HCT116 (cell line): ENCODE measurements around the gene LHPP. TPM values are rescaled to one million over a fixed set of nuclear protein-coding genes. Genes with fewer than 3 reads are reported as not detected.

Source experiments
- ATAC-seq: fragments of 200-7000 bp; cut with Tn5 transposase; 2 replicates; pipeline ENCODE4 v1.9.1; 2020; ENCODE audit warnings: mild to moderate bottlenecking, moderate library complexity
- BruUV-seq: library from RNA; stranded (reverse); fragments of 400-500 nt; replicated peaks from 2 replicates; lab custom pipeline; 2021; lab: Mats Ljungman, UMichigan
- CTCF ChIA-PET: fragments of 300-600 bp; sonication (Branson Sonifier 250); formaldehyde crosslinking; loops from one replicate; lab custom pipeline; 2021; ENCODE audit warnings: antibody characterized with exemption; lab: Charles Lee
- POLR2A ChIA-PET: fragments of 300-600, 350-600 bp; sonication (Branson Sonifier 250); formaldehyde crosslinking; loops from one replicate; lab custom pipeline; 2021; ENCODE audit warnings: antibody characterized with exemption; lab: Charles Lee
- RAD21 ChIA-PET, 2 experiments: fragments of 300-600 bp; sonication (Branson Sonifier 250); formaldehyde crosslinking; loops; one replicate each; lab custom pipeline; 2023; ENCODE audit warnings: low total read pairs in 2 of 2; ENCODE audit not compliant: uncharacterized antibody in 2 of 2, unreplicated experiment in 2 of 2, low non-redundant PET in 1 of 2; lab: Charles Lee
- DNase-seq: peaks from one replicate; pipeline ENCODE4 v3.0.0-alpha.2; 2010; ENCODE audit warnings: low read depth, low spot score
- H2AFZ ChIP-seq: fragments of 200-600 bp; shearing (Covaris generic), sonication (generic); 2 replicates; pipeline ENCODE4 v1.6.1; 2017; ENCODE audit warnings: low read depth, mixed run types, mixed read lengths, antibody characterized with exemption, low read length; ENCODE audit not compliant: poor library complexity, severe bottlenecking
- H3K27ac ChIP-seq: 2 replicates; pipeline ENCODE4 v1.5.1; 2012; ENCODE audit warnings: low read depth, low read length
- H3K27me3 ChIP-seq: fragments of 200-600 bp; sonication (generic); 2 replicates; pipeline ENCODE4 v1.6.1; 2016; ENCODE audit warnings: mixed run types, low read length, mixed read lengths; ENCODE audit not compliant: insufficient read depth
- H3K36me3 ChIP-seq, 2 experiments: fragments of 200-500 bp in 1 of 2; fragments of 200-600 bp in 1 of 2; sonication (Bioruptor generic) in 1 of 2; sonication (generic) in 1 of 2; 2 replicates each; pipeline versions ENCODE4 v1.5.1 to v1.6.1; 2014 to 2016; ENCODE audit warnings: low read length in 2 of 2, inconsistent platforms in 1 of 2, mixed read lengths in 1 of 2, mixed run types in 1 of 2; ENCODE audit not compliant: insufficient read depth in 2 of 2, control insufficient read depth in 1 of 2
- H3K4me1 ChIP-seq, 2 experiments: fragments of 200-600 bp in 1 of 2; sonication (generic) in 1 of 2; 2 replicates each; pipeline versions ENCODE4 v1.5.1 to v1.6.1; 2012 to 2017; ENCODE audit warnings: low read length in 2 of 2, inconsistent platforms in 1 of 2, mild to moderate bottlenecking in 1 of 2, mixed read lengths in 1 of 2, mixed run types in 1 of 2, moderate library complexity in 1 of 2; ENCODE audit not compliant: insufficient read depth in 2 of 2, control insufficient read depth in 1 of 2
- H3K4me2 ChIP-seq: fragments of 200-600 bp; sonication (generic); 2 replicates; pipeline ENCODE4 v1.6.1; 2017; ENCODE audit warnings: mixed run types, low read length, mixed read lengths
- H3K4me3 ChIP-seq, 2 experiments: fragments of 200-600 bp in 1 of 2; sonication (generic) in 1 of 2; replicated peaks in 1 of 2; 2 replicates each; pipeline ENCODE4 v1.5.1; 2011 to 2016; ENCODE audit warnings: low read length in 2 of 2, control low read depth in 1 of 2, low read depth in 1 of 2, mild to moderate bottlenecking in 1 of 2, mixed read lengths in 1 of 2, mixed run types in 1 of 2
- H3K79me2 ChIP-seq: fragments of 200-600 bp; sonication (generic); 2 replicates; pipeline ENCODE4 v1.6.1; 2017; ENCODE audit warnings: mild to moderate bottlenecking, mixed run types, low read length, moderate library complexity, mixed read lengths; ENCODE audit not compliant: insufficient read depth
- H3K9ac ChIP-seq: fragments of 200-600 bp; sonication (generic); 2 replicates; pipeline ENCODE4 v1.6.1; 2016; ENCODE audit warnings: low read length, mixed read lengths
- H3K9me2 ChIP-seq: fragments of 200-600 bp; sonication (generic), shearing (Covaris generic); 2 replicates; pipeline ENCODE4 v1.6.1; 2017; ENCODE audit warnings: mixed run types, mild to moderate bottlenecking, moderate library complexity; ENCODE audit not compliant: insufficient read depth
- H3K9me3 ChIP-seq, 2 experiments: fragments of 200-500 bp in 1 of 2; fragments of 200-600 bp in 1 of 2; sonication (Bioruptor generic) in 1 of 2; sonication (generic) in 1 of 2; 2 replicates each; pipeline ENCODE4 v1.6.1; 2014 to 2017; ENCODE audit warnings: low read length in 2 of 2, mixed read lengths in 2 of 2, inconsistent platforms in 1 of 2, low read depth in 1 of 2, mild to moderate bottlenecking in 1 of 2, mixed run types in 1 of 2, moderate library complexity in 1 of 2; ENCODE audit not compliant: control insufficient read depth in 1 of 2, insufficient read depth in 1 of 2
- H4K20me1 ChIP-seq: fragments of 200-600 bp; sonication (generic), shearing (Covaris generic); 2 replicates; pipeline ENCODE4 v1.6.1; 2017; ENCODE audit warnings: mixed run types, mild to moderate bottlenecking, moderate library complexity; ENCODE audit not compliant: insufficient read depth
- CBX3 ChIP-seq: IDR thresholded peaks from 2 replicates; pipeline ENCODE4 v1.6.1; 2012; ENCODE audit warnings: low read depth
- CTCF ChIP-seq, 3 experiments: fragments of 200-600 bp in 1 of 3; sonication (generic) in 1 of 3; IDR thresholded peaks in 2 of 3; conservative IDR thresholded peaks in 1 of 3; 2 replicates each; pipeline ENCODE4 v1.5.1; 2012 to 2017; ENCODE audit warnings: low read depth in 2 of 3, low read length in 2 of 3, antibody characterized with exemption in 1 of 3, borderline replicate concordance in 1 of 3, control low read depth in 1 of 3, mild to moderate bottlenecking in 1 of 3, mixed read lengths in 1 of 3, mixed run types in 1 of 3, moderate library complexity in 1 of 3; ENCODE audit not compliant: insufficient read depth in 1 of 3
- MAX ChIP-seq: IDR thresholded peaks from 2 replicates; pipeline ENCODE4 v1.6.1; 2012
- POLR2AphosphoS5 ChIP-seq: IDR thresholded peaks from 2 replicates; pipeline ENCODE4 v1.6.1; 2011; ENCODE audit warnings: mild to moderate bottlenecking, low read depth, low read length, moderate library complexity
- ZFX ChIP-seq: fragments of 450-650 bp; IDR thresholded peaks from 2 replicates; pipeline ENCODE4 v1.6.1; 2017
- intact Hi-C: fragments of 100-400 bp; cut with micrococcal nuclease; formaldehyde crosslinking; loops from 2 replicates; pipeline ENCODE4 v1.10.0; 2022
- total RNA-seq: library from RNA; stranded (reverse); gene quantifications from one replicate; pipeline ENCODE4 v1.2.1, GENCODE V29; 2021; ENCODE audit not compliant: unreplicated experiment

Gene LHPP
- total RNA-seq, 1 experiment from 2014 or later = 45.8 TPM

GRCh38 chr10:124534231-124534798, 72.7 kb downstream of the LHPP start (continued):
- TF ChIP-seq CTCF (IDR thresholded peaks at IDR 0.05 in 2 of 3, conservative IDR thresholded peaks at IDR 0.05 in 1 of 3; ENCODE audit: borderline replicate concordance in 1 of 3, insufficient read depth in 1 of 3, low read depth in 2 of 3, low read length in 2 of 3) (0 out of 6 replicates have a peak, but pooled peaks of 1 of the 3 experiments have one; percentile 1), CBX3 (no peak), POLR2AphosphoS5 (no peak)

DNA sequence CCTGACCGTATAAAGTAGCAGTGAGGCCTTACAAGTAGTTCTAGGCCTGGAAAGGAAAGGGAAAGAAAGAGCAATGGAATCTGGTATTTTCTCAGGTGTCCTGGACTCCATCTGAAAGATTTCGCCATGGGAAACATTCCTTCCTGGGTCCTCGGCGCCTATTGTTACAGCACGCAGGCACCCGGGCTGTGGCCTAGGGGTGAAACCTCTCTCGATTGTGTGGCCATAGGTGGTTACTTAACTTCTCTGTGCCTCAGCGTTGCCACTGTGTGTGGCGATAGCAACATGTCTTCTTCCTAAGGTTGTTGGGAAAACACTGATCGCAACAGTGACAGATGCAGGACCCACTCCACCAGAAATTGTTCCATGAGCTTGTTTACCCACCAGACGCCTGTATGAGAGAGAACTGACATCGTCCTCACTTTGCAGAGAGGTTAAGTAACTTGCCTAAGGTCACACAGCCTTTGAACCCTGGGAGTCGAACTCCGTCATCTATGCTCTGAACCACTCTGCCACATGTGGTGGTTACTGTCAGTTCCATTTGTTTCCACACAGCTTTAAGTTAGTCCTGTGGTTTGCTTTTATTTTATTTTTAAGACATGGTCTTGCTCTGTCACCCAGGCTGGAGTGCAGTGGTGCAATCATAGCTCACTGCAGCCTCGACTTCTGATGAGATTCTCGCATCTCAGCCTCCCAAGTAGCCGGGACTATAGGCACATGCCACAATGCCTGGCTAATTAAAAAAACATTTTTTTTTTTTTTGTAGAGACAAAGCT, 73.4 kb downstream of the LHPP start:
- Histone ChIP-seq H3K27ac (no peak overlapping the region), H3K36me3 (no peaks in the 10 kb centered on the region), H3K9me2 (no peaks in the 10 kb centered on the region), H3K4me1 (peaks cover 0 to 16% of the 10 kb centered on the region in 2 experiments; a peak in 2 of 4 replicates), H4K20me1 (no peaks in the 10 kb centered on the region), H3K4me2 (no peak overlapping the region), H3K79me2 (no peaks in the 10 kb centered on the region), H3K4me3 (no peak overlapping the region), H3K27me3 (no peaks in the 10 kb centered on the region), H3K9ac (no peak overlapping the region), H3K9me3 (no peaks in the 10 kb centered on the region), H2AFZ (no peak overlapping the region)
- TF ChIP-seq MAX (no peak), ZFX (0 out of 2 replicates have a peak, but pooled peaks have one; percentile 2)
- no peak for DNase-seq
- ATAC-seq = no peak
- RAD21 ChIA-PET = no interaction called here
- intact Hi-C loops = loop anchor here (5.0 to 10.0 kb wide), 3 partner anchors 450 to 842 kb away; no protein-coding TSS in a partner anchor
- CTCF ChIA-PET = interaction anchor here (4.4 kb wide), 1 partner anchor 207 kb away, joined by 14 read pairs; no protein-coding TSS in a partner anchor
- POLR2A ChIA-PET = no interaction called here
- no TSS peak for BruUV-seq
